Upper lobe of left lung (tissue), 4 donors: ENCODE measurements around the gene ANKFY1.

Experiments
- POLR2AphosphoS5 ChIP-seq, 2 donors: sonication (generic); formaldehyde crosslinking; IDR thresholded peaks; one replicate each; pipeline ENCODE4 v1.5.1; 2017; ENCODE audit warnings: antibody characterized with exemption in 2 of 2
- TF ChIP-seq, protein P1 (sequence below), 6 experiments: fragments of 450-650 bp in 4 of 6; fragments of 200-600 bp in 2 of 6; sonication (generic) in 2 of 6; IDR thresholded peaks; one replicate each; pipeline ENCODE4 v1.5.1; 2016 to 2019; ENCODE audit warnings: antibody characterized with exemption in 6 of 6

DNA sequence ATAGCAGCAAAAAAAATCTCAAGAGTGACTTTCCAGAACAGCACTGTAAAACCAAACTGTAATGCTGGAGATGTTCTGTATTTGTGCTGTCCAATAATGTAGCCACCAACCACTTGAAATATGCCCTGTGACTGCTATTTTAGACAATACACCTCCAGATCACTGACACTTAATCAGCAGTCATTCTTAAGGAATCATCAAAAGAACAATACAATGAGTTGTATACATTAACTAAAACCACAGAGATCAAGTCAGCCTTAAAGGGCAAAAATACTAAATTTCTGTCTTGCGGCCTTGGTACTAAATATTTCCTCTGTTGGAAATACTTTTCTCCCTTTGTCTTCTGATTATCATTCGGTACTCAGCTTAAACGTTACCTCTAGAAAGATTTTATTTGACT lies 33.6 kb upstream of the ANKFY1 start:
- TF ChIP-seq, protein P1, sequence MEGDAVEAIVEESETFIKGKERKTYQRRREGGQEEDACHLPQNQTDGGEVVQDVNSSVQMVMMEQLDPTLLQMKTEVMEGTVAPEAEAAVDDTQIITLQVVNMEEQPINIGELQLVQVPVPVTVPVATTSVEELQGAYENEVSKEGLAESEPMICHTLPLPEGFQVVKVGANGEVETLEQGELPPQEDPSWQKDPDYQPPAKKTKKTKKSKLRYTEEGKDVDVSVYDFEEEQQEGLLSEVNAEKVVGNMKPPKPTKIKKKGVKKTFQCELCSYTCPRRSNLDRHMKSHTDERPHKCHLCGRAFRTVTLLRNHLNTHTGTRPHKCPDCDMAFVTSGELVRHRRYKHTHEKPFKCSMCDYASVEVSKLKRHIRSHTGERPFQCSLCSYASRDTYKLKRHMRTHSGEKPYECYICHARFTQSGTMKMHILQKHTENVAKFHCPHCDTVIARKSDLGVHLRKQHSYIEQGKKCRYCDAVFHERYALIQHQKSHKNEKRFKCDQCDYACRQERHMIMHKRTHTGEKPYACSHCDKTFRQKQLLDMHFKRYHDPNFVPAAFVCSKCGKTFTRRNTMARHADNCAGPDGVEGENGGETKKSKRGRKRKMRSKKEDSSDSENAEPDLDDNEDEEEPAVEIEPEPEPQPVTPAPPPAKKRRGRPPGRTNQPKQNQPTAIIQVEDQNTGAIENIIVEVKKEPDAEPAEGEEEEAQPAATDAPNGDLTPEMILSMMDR (IDR thresholded peaks at IDR 0.05) = no peak
- TF ChIP-seq POLR2AphosphoS5 (IDR thresholded peaks at IDR 0.05) = no peak
